SK-N-SH treated with all-trans-retinoic acid at 6 μM for 48 hours (cell line): ENCODE measurements around the gene NOM1.

Source experiments
- ARNTL ChIP-seq: fragments of 450-650 bp; formaldehyde crosslinking; IDR thresholded peaks from 2 replicates; pipeline ENCODE4 v1.5.0; 2020; ENCODE audit warnings: low read depth, mild to moderate bottlenecking, moderate library complexity, borderline replicate concordance
- CREB5 ChIP-seq: fragments of 250-450 bp; sonication (Bioruptor Pico); IDR thresholded peaks from 2 replicates; pipeline ENCODE4 v1.5.1; 2020; ENCODE audit warnings: low read depth, mild to moderate bottlenecking, moderate library complexity
- GLIS3 ChIP-seq: fragments of 250-450 bp; sonication (Bioruptor Pico); IDR thresholded peaks from 2 replicates; pipeline ENCODE4 v1.5.0; 2020; ENCODE audit warnings: mild to moderate bottlenecking, moderate library complexity
- PPARA ChIP-seq: fragments of 250-450 bp; sonication (Bioruptor Pico); IDR thresholded peaks from 2 replicates; pipeline ENCODE4 v1.5.0; 2020; ENCODE audit warnings: mild to moderate bottlenecking, borderline replicate concordance
- RARB ChIP-seq: fragments of 250-450 bp; sonication (Bioruptor Pico); IDR thresholded peaks from 2 replicates; pipeline ENCODE4 v1.8.0; 2021; ENCODE audit warnings: mild to moderate bottlenecking, moderate library complexity
- SNAI2 ChIP-seq: fragments of 250-450 bp; sonication (Bioruptor Pico); IDR thresholded peaks from 2 replicates; pipeline ENCODE4 v1.5.0; 2020; ENCODE audit warnings: mild to moderate bottlenecking, moderate library complexity
- TCF4 ChIP-seq: fragments of 250-450 bp; sonication (Bioruptor Pico); IDR thresholded peaks from 2 replicates; pipeline ENCODE4 v1.8.0; 2021; ENCODE audit warnings: mild to moderate bottlenecking, moderate library complexity, borderline replicate concordance
- ZFP3 ChIP-seq: fragments of 250-450 bp; sonication (Bioruptor Pico); IDR thresholded peaks from 2 replicates; pipeline ENCODE4 v1.5.0; 2020; ENCODE audit warnings: mild to moderate bottlenecking, moderate library complexity
- ZFP30 ChIP-seq: fragments of 450-650 bp; formaldehyde crosslinking; IDR thresholded peaks from 2 replicates; pipeline ENCODE4 v1.5.0; 2022; ENCODE audit warnings: mild to moderate bottlenecking, moderate library complexity
- TF ChIP-seq, protein P1 (sequence below): fragments of 250-450 bp; sonication (Bioruptor Pico); IDR thresholded peaks from 2 replicates; pipeline ENCODE4 v1.8.0; 2020; ENCODE audit warnings: mild to moderate bottlenecking, moderate library complexity, borderline replicate concordance
- TF ChIP-seq, protein P2 (sequence below): fragments of 250-450 bp; sonication (Bioruptor Pico); IDR thresholded peaks from 2 replicates; pipeline ENCODE4 v1.5.1; 2021; ENCODE audit warnings: mild to moderate bottlenecking, moderate library complexity

DNA sequence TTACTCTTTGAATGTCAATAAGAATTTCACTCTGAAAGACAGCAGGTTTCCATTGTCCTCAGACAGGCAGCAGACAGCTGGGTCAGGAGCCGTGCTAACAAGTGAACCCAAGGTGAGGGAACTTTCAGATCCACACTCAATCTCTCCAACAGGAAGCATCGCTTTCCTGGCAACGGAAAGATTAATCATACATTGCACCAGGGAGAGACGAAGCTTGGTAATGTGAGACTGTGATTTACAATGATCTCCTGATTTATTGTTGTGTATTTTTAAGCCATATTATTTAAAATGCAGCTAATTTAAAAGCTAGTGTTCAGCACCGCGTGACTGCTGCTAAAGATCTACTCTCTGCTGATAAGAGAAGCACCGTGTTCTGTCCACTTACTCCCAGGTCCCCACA, 17.5 kb upstream of the NOM1 start:
- TF ChIP-seq CREB5 (CRISPR knock-in tag) = no peak
- no peak for TF ChIP-seq ARNTL (CRISPR knock-in tag)
- no peak for TF ChIP-seq GLIS3 (CRISPR knock-in tag)
- no peak for TF ChIP-seq ZFP30 (CRISPR knock-in tag)
- TF ChIP-seq, protein P1, sequence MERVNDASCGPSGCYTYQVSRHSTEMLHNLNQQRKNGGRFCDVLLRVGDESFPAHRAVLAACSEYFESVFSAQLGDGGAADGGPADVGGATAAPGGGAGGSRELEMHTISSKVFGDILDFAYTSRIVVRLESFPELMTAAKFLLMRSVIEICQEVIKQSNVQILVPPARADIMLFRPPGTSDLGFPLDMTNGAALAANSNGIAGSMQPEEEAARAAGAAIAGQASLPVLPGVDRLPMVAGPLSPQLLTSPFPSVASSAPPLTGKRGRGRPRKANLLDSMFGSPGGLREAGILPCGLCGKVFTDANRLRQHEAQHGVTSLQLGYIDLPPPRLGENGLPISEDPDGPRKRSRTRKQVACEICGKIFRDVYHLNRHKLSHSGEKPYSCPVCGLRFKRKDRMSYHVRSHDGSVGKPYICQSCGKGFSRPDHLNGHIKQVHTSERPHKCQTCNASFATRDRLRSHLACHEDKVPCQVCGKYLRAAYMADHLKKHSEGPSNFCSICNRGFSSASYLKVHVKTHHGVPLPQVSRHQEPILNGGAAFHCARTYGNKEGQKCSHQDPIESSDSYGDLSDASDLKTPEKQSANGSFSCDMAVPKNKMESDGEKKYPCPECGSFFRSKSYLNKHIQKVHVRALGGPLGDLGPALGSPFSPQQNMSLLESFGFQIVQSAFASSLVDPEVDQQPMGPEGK = no peak
- TF ChIP-seq SNAI2 (CRISPR knock-in tag) = no peak
- TF ChIP-seq RARB (CRISPR knock-in tag) = no peak
- TF ChIP-seq, protein P2, sequence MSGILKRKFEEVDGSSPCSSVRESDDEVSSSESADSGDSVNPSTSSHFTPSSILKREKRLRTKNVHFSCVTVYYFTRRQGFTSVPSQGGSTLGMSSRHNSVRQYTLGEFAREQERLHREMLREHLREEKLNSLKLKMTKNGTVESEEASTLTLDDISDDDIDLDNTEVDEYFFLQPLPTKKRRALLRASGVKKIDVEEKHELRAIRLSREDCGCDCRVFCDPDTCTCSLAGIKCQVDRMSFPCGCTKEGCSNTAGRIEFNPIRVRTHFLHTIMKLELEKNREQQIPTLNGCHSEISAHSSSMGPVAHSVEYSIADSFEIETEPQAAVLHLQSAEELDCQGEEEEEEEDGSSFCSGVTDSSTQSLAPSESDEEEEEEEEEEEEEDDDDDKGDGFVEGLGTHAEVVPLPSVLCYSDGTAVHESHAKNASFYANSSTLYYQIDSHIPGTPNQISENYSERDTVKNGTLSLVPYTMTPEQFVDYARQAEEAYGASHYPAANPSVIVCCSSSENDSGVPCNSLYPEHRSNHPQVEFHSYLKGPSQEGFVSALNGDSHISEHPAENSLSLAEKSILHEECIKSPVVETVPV (CRISPR knock-in tag) = no peak
- TF ChIP-seq ZFP3 = no peak
- TF ChIP-seq PPARA (CRISPR knock-in tag) = no peak
- no peak for TF ChIP-seq TCF4 (CRISPR knock-in tag)
